ENCODE measurements around the gene LAIR1. TPM values are rescaled to one million over a fixed set of nuclear protein-coding genes. Genes with fewer than 3 reads are reported as not detected.

Gene LAIR1
- total and polyA plus RNA-seq, 3 experiments from 2014 or later: 12.9 to 110 (median 13.1) TPM

DNA sequence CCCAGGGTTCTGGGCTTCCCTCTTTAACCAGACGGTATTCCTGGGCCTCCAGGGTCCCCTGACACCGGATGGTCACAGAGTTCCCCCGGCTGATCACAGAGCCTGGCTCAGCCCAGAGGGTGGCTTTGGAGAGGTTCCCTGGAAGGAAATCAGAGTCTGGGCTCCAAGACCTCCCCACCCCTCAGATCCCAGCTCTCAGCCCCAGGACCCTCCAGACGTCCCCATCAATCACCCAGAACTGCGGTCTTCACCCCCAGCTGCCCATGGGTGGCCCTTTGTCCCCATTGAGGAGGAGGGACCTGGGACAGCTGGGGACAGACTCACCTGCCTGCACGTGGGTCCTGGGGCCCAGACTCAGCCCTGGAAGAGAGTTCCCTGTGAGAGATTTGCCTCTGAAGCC lies 52.7 kb downstream of the LAIR1 start:
- H3K36me3 ChIP-seq (ENCODE audit: insufficient read depth, low read length): no peaks in the 10 kb centered on the region
- Mint-ChIP-seq H3K36me3 (no peaks in the 10 kb centered on the region), H3K4me1 (no peaks in the 10 kb centered on the region), H3K9me3 (no peaks in the 10 kb centered on the region), H3K27ac (no peak overlapping the region), H3K4me3 (no peak overlapping the region), H3K27me3 (peaks cover 13 to 57% of the 10 kb centered on the region in 2 donors)
- H3K9me3 ChIP-seq (ENCODE audit: low read length): no peaks in the 10 kb centered on the region
- ChIA-PET POLR2A (no interaction called here), CTCF (no interaction called here)
- H3K4me3 ChIP-seq (ENCODE audit: low read length): no peak overlapping the region
- H3K27me3 ChIP-seq (ENCODE audit: insufficient read depth, low read length, poor library complexity, severe bottlenecking): no peaks in the 10 kb centered on the region
- no peaks in the 10 kb centered on the region for H3K4me1 ChIP-seq (ENCODE audit: insufficient read depth, low read length)
- no peak for DNase-seq
- no peak overlapping the region for H3K27ac ChIP-seq (ENCODE audit: low read depth, low read length)

DNA sequence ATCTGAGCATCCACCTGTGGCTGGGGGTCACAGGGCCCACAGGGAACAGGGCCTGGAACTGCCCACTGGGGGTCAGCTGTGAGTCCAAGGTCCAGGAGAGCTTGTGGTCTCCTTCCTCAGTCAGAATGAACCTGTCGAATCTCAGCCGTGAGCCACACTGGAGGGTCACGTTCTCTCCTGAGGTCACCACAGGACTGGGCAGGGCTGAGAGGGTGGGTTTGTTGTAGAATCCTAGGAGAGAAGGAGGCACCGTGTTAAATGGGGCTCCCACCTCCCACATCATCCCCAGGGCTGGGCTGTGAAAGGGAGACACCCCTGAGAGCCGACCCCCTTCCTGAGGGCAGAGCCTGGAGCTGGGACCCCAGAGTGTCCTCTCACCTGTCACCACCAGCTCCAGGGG lies 53.2 kb downstream of the LAIR1 start:
- ChIA-PET POLR2A (no interaction called here), CTCF (no interaction called here)
- Histone ChIP-seq H3K36me3 (ENCODE audit: insufficient read depth, low read length) (no peaks in the 10 kb centered on the region), H3K27me3 (ENCODE audit: insufficient read depth, low read length, poor library complexity, severe bottlenecking) (no peaks in the 10 kb centered on the region), H3K9me3 (ENCODE audit: low read length) (no peaks in the 10 kb centered on the region), H3K4me3 (ENCODE audit: low read length) (no peak overlapping the region), H3K27ac (ENCODE audit: low read depth, low read length) (no peak overlapping the region), H3K4me1 (ENCODE audit: insufficient read depth, low read length) (no peaks in the 10 kb centered on the region)
- Mint-ChIP-seq H3K27me3 (peaks cover 17 to 57% of the 10 kb centered on the region in 2 donors), H3K9me3 (no peaks in the 10 kb centered on the region), H3K4me1 (no peaks in the 10 kb centered on the region), H3K4me3 (no peak overlapping the region), H3K27ac (peak overlapping the region in 1 of 8 donors; percentile 50), H3K36me3 (no peaks in the 10 kb centered on the region)
- no peak for DNase-seq

GRCh38 chr19:54310543-54310942 lies 54.2 kb downstream of the LAIR1 start:
- H3K27ac ChIP-seq (ENCODE audit: low read depth, low read length): no peak overlapping the region
- ChIA-PET POLR2A (no interaction called here), CTCF (no interaction called here)
- H3K36me3 ChIP-seq (ENCODE audit: insufficient read depth, low read length): no peaks in the 10 kb centered on the region
- H3K27ac Mint-ChIP-seq: peak overlapping the region in 1 of 8 donors; percentile 33
- H3K9me3 Mint-ChIP-seq: no peaks in the 10 kb centered on the region
- no peak overlapping the region for H3K4me3 ChIP-seq (ENCODE audit: low read length)
- H3K27me3 ChIP-seq (ENCODE audit: insufficient read depth, low read length, poor library complexity, severe bottlenecking): no peaks in the 10 kb centered on the region
- DNase-seq: no peak
- no peaks in the 10 kb centered on the region for H3K36me3 Mint-ChIP-seq
- no peaks in the 10 kb centered on the region for H3K4me1 Mint-ChIP-seq
- H3K4me3 Mint-ChIP-seq: no peak overlapping the region
- H3K27me3 Mint-ChIP-seq: peaks cover 17 to 56% of the 10 kb centered on the region in 2 donors
- peaks cover 2% of the 10 kb centered on the region for H3K4me1 ChIP-seq (ENCODE audit: insufficient read depth, low read length)
- no peaks in the 10 kb centered on the region for H3K9me3 ChIP-seq (ENCODE audit: low read length)

DNA sequence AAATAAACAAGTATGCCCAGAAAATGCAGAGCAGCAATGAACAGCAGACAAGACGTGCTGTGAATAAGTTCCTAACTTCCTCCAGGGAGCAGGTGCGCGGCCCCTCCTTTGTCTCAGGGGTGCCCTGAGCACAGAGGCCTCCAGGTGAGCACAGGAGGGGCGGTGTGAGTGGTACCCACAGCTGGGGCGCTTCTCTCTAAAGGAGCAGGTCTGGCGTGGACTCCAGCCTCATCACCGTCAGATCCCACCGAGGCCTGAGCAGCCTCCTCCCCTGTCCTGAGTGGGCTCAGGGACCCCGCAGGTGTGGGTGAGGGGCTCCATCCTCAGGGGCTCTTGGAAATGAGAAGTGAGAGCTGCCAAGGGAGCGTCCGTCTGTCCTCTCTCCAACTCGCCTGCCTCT lies 54.9 kb downstream of the LAIR1 start:
- peaks cover 17 to 62% of the 10 kb centered on the region in 2 donors for H3K27me3 Mint-ChIP-seq
- H3K27ac ChIP-seq (ENCODE audit: low read depth, low read length): no peak overlapping the region
- CTCF ChIA-PET: no interaction called here
- no peaks in the 10 kb centered on the region for H3K9me3 ChIP-seq (ENCODE audit: low read length)
- no peaks in the 10 kb centered on the region for H3K27me3 ChIP-seq (ENCODE audit: insufficient read depth, low read length, poor library complexity, severe bottlenecking)
- H3K4me1 Mint-ChIP-seq: peaks cover 0 to 5% (median 3%) of the 10 kb centered on the region in 3 donors
- no peaks in the 10 kb centered on the region for H3K36me3 ChIP-seq (ENCODE audit: insufficient read depth, low read length)
- POLR2A ChIA-PET: no interaction called here
- H3K27ac Mint-ChIP-seq: no peak overlapping the region
- H3K9me3 Mint-ChIP-seq: no peaks in the 10 kb centered on the region
- no peak overlapping the region for H3K4me3 Mint-ChIP-seq
- no peak for DNase-seq
- H3K36me3 Mint-ChIP-seq: no peaks in the 10 kb centered on the region
- no peak overlapping the region for H3K4me3 ChIP-seq (ENCODE audit: low read length)
- H3K4me1 ChIP-seq (ENCODE audit: insufficient read depth, low read length): peaks cover 9% of the 10 kb centered on the region

DNA sequence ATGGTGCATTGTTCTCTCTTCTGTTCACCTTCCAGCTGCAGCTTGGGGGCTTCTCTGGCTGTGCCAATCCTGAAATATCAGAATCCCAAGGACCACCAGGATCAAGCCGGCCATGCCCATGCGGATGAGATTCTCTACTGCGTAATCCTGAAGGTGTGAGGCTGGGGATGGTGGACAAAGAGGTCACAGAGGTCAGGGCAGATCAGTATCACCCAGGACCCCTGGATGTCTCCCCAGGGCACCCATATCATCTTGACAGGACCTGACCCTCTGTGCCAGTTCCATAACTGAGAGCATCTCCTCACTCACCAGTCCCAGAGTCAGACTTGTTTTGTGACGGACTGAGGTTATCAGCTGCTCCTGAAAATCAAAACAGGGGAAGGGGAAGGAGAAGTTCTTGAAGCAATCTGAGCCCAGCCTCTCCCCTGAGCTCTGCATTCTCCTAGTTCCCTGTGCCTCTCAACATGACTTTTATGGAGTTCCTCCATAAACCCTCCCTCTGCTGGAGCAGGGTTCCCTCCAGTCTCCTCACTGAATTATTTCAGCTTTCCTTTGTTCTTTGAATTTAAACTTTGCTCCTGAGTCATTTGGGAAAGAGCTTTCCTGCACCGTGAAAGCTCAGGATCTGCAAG lies 57.2 kb downstream of the LAIR1 start:
- DNase-seq: no peak
- Histone ChIP-seq H3K36me3 (ENCODE audit: insufficient read depth, low read length) (no peaks in the 10 kb centered on the region), H3K4me3 (ENCODE audit: low read length) (no peak overlapping the region), H3K27ac (ENCODE audit: low read depth, low read length) (no peak overlapping the region), H3K27me3 (ENCODE audit: insufficient read depth, low read length, poor library complexity, severe bottlenecking) (no peaks in the 10 kb centered on the region), H3K9me3 (ENCODE audit: low read length) (no peaks in the 10 kb centered on the region), H3K4me1 (ENCODE audit: insufficient read depth, low read length) (peaks cover 20% of the 10 kb centered on the region)
- Mint-ChIP-seq H3K9me3 (no peaks in the 10 kb centered on the region), H3K4me3 (peak overlapping the region in 1 of 7 donors; percentile 13), H3K27me3 (peaks cover 15 to 46% of the 10 kb centered on the region in 2 donors), H3K4me1 (peaks cover 0 to 14% (median 10%) of the 10 kb centered on the region in 3 donors), H3K36me3 (no peaks in the 10 kb centered on the region), H3K27ac (no peak overlapping the region)
- CTCF ChIA-PET: no interaction called here
- POLR2A ChIA-PET: no interaction called here

- no peak for DNase-seq
- H3K4me1 ChIP-seq (ENCODE audit: insufficient read depth, low read length): peaks cover 20% of the 10 kb centered on the region
- no peaks in the 10 kb centered on the region for H3K9me3 ChIP-seq (ENCODE audit: low read length)
- H3K27ac ChIP-seq (ENCODE audit: low read depth, low read length): no peak overlapping the region
- CTCF ChIA-PET: no interaction called here
- Mint-ChIP-seq H3K27ac (no peak overlapping the region), H3K4me1 (peaks cover 0 to 14% (median 10%) of the 10 kb centered on the region in 3 donors), H3K9me3 (no peaks in the 10 kb centered on the region), H3K4me3 (no peak overlapping the region), H3K27me3 (peaks cover 13 to 34% of the 10 kb centered on the region in 2 donors), H3K36me3 (no peaks in the 10 kb centered on the region)
- no peak overlapping the region for H3K4me3 ChIP-seq (ENCODE audit: low read length)
- H3K36me3 ChIP-seq (ENCODE audit: insufficient read depth, low read length): no peaks in the 10 kb centered on the region
- H3K27me3 ChIP-seq (ENCODE audit: insufficient read depth, low read length, poor library complexity, severe bottlenecking): no peaks in the 10 kb centered on the region
- POLR2A ChIA-PET: no interaction called here
These were observed 59.6 kb downstream of the LAIR1 start for GRCh38 chr19:54305141-54305540.

- Histone ChIP-seq H3K9me3 (ENCODE audit: low read length) (no peaks in the 10 kb centered on the region), H3K4me3 (ENCODE audit: low read length) (no peak overlapping the region), H3K27me3 (ENCODE audit: insufficient read depth, low read length, poor library complexity, severe bottlenecking) (no peaks in the 10 kb centered on the region), H3K36me3 (ENCODE audit: insufficient read depth, low read length) (no peaks in the 10 kb centered on the region), H3K4me1 (ENCODE audit: insufficient read depth, low read length) (peaks cover 20% of the 10 kb centered on the region), H3K27ac (ENCODE audit: low read depth, low read length) (no peak overlapping the region)
- Mint-ChIP-seq H3K4me1 (peaks cover 0 to 14% (median 10%) of the 10 kb centered on the region in 3 donors), H3K27me3 (peaks cover 16 to 39% of the 10 kb centered on the region in 2 donors), H3K27ac (no peak overlapping the region), H3K9me3 (no peaks in the 10 kb centered on the region), H3K36me3 (no peaks in the 10 kb centered on the region), H3K4me3 (no peak overlapping the region)
- CTCF ChIA-PET: interaction anchor here (0.6 kb wide), 1 partner anchor 58 kb away, joined by 3 read pairs; no protein-coding TSS in a partner anchor
- no peak for DNase-seq
- POLR2A ChIA-PET: no interaction called here
These were observed 62.5 kb downstream of the LAIR1 start for GRCh38 chr19:54302257-54302656.
